MG63 (cell line): Measurements from ENCODE around the gene TXNDC5. TPM values are rescaled to one million over a fixed set of nuclear protein-coding genes. Genes with fewer than 3 reads are reported as not detected.

ENCODE experiments used
- DNase-seq: peaks from one replicate; pipeline ENCODE4 v3.0.0-alpha.2; 2020
- H3K27me3 ChIP-seq: fragments of 250-450 bp; sonication (Bioruptor Pico); 2 replicates; pipeline ENCODE4 v1.5.1; 2020; ENCODE audit warnings: mild to moderate bottlenecking, moderate library complexity
- H3K36me3 ChIP-seq: fragments of 250-450 bp; sonication (Bioruptor Pico); 2 replicates; pipeline ENCODE4 v1.5.1; 2020; ENCODE audit warnings: mild to moderate bottlenecking, moderate library complexity
- H3K4me3 ChIP-seq: fragments of 250-450 bp; sonication (Bioruptor Pico); 2 replicates; pipeline ENCODE4 v1.5.1; 2020; ENCODE audit warnings: mild to moderate bottlenecking, moderate library complexity
- H3K9me3 ChIP-seq: fragments of 250-450 bp; sonication (Bioruptor Pico); 2 replicates; pipeline ENCODE4 v1.5.1; 2020; ENCODE audit warnings: mild to moderate bottlenecking, moderate library complexity
- total RNA-seq: library from RNA; depleted of rRNA; stranded (reverse); fragments of >200 nt; shearing (Covaris generic); gene quantifications from 2 replicates; pipeline ENCODE4 v1.2.3, GENCODE V29; 2014; ENCODE audit warnings: low replicate concordance

Gene TXNDC5
- total RNA-seq, 1 experiment from 2014 or later, result 442 TPM

GRCh38 chr6:7919871-7920270 is 9.3 kb upstream of the TXNDC5 start:
- Histone ChIP-seq H3K36me3 (no peaks in the 10 kb centered on the region), H3K9me3 (no peaks in the 10 kb centered on the region), H3K4me3 (no peak overlapping the region), H3K27me3 (no peaks in the 10 kb centered on the region)
- DNase-seq, result peak; percentile 36

- no peaks in the 10 kb centered on the region for H3K36me3 ChIP-seq
- H3K9me3 ChIP-seq, result no peaks in the 10 kb centered on the region
- DNase-seq, result no peak
- H3K4me3 ChIP-seq, result no peak overlapping the region
- no peaks in the 10 kb centered on the region for H3K27me3 ChIP-seq
These were observed 7.8 kb upstream of the TXNDC5 start for GRCh38 chr6:7918403-7918802.

- Histone ChIP-seq H3K4me3 (no peak overlapping the region), H3K27me3 (no peaks in the 10 kb centered on the region), H3K36me3 (no peaks in the 10 kb centered on the region), H3K9me3 (no peaks in the 10 kb centered on the region)
- DNase-seq, result no peak
These were observed 7.1 kb upstream of the TXNDC5 start for GRCh38 chr6:7917729-7918128.

GRCh38 chr6:7916959-7917358 is 6.4 kb upstream of the TXNDC5 start:
- H3K27me3 ChIP-seq, result no peaks in the 10 kb centered on the region
- no peak overlapping the region for H3K4me3 ChIP-seq
- no peaks in the 10 kb centered on the region for H3K36me3 ChIP-seq
- H3K9me3 ChIP-seq, result no peaks in the 10 kb centered on the region
- no peak for DNase-seq

- Histone ChIP-seq H3K27me3 (no peaks in the 10 kb centered on the region), H3K36me3 (no peaks in the 10 kb centered on the region), H3K9me3 (no peaks in the 10 kb centered on the region), H3K4me3 (no peak overlapping the region)
- DNase-seq, result peak; percentile 45
These were observed 4.6 kb upstream of the TXNDC5 start for GRCh38 chr6:7914991-7915789.

GRCh38 chr6:7914311-7914710 is 3.7 kb upstream of the TXNDC5 start:
- no peak for DNase-seq
- no peak overlapping the region for H3K4me3 ChIP-seq
- no peaks in the 10 kb centered on the region for H3K27me3 ChIP-seq
- peaks cover 3% of the 10 kb centered on the region; the same call in 1 of the 2 replicates for H3K36me3 ChIP-seq
- H3K9me3 ChIP-seq, result no peaks in the 10 kb centered on the region

- Histone ChIP-seq H3K36me3 (peaks cover 7% of the 10 kb centered on the region; the same call in 1 of the 2 replicates), H3K4me3 (no peak overlapping the region), H3K27me3 (no peaks in the 10 kb centered on the region), H3K9me3 (no peaks in the 10 kb centered on the region)
- DNase-seq, result no peak
These were observed 2.3 kb upstream of the TXNDC5 start for GRCh38 chr6:7912736-7913517.

GRCh38 chr6:7912024-7912423 is 1.4 kb upstream of the TXNDC5 start:
- no peak for DNase-seq
- H3K4me3 ChIP-seq, result no peak overlapping the region
- peaks cover 10% of the 10 kb centered on the region for H3K36me3 ChIP-seq
- no peaks in the 10 kb centered on the region for H3K9me3 ChIP-seq
- no peaks in the 10 kb centered on the region for H3K27me3 ChIP-seq

- Histone ChIP-seq H3K9me3 (no peaks in the 10 kb centered on the region), H3K4me3 (no peak overlapping the region; the same call in 1 of the 2 replicates), H3K27me3 (no peaks in the 10 kb centered on the region), H3K36me3 (peaks cover 10% of the 10 kb centered on the region)
- no peak for DNase-seq
These were observed 747 bp upstream of the TXNDC5 start for GRCh38 chr6:7911345-7911725.

GRCh38 chr6:7910298-7910653 is 312 bp downstream of the TXNDC5 start:
- H3K27me3 ChIP-seq, result no peaks in the 10 kb centered on the region
- H3K36me3 ChIP-seq, result peaks cover 15% of the 10 kb centered on the region
- no peak for DNase-seq

GRCh38 chr6:7909323-7910276 is 988 bp downstream of the TXNDC5 start:
- H3K36me3 ChIP-seq, result peaks cover 21% of the 10 kb centered on the region
- peak; percentile 77 for DNase-seq
- no peaks in the 10 kb centered on the region for H3K27me3 ChIP-seq
- peak overlapping the region; percentile 62 for H3K4me3 ChIP-seq
- no peaks in the 10 kb centered on the region for H3K9me3 ChIP-seq

More at GRCh38 chr6:7910298-7910653, 312 bp downstream of the TXNDC5 start:
- H3K9me3 ChIP-seq, result no peaks in the 10 kb centered on the region
- H3K4me3 ChIP-seq, result peak overlapping the region; percentile 62

- Histone ChIP-seq H3K9me3 (no peaks in the 10 kb centered on the region), H3K36me3 (peaks cover 45% of the 10 kb centered on the region), H3K4me3 (no peak overlapping the region), H3K27me3 (no peaks in the 10 kb centered on the region)
- DNase-seq, result no peak
These were observed 3.4 kb downstream of the TXNDC5 start for GRCh38 chr6:7907159-7907558.

- no peak for DNase-seq
- H3K9me3 ChIP-seq, result no peaks in the 10 kb centered on the region
- no peak overlapping the region for H3K4me3 ChIP-seq
- H3K27me3 ChIP-seq, result no peaks in the 10 kb centered on the region
- H3K36me3 ChIP-seq, result peaks cover 49% of the 10 kb centered on the region
These were observed 3.8 kb downstream of the TXNDC5 start for GRCh38 chr6:7906741-7907140.

- no peak for DNase-seq
These were observed 5.2 kb downstream of the TXNDC5 start for GRCh38 chr6:7905416-7905815.

GRCh38 chr6:7904654-7905319 is 5.8 kb downstream of the TXNDC5 start:
- H3K27me3 ChIP-seq, result no peaks in the 10 kb centered on the region
- H3K4me3 ChIP-seq, result no peak overlapping the region
- DNase-seq, result no peak
- no peaks in the 10 kb centered on the region for H3K9me3 ChIP-seq
- peaks cover 67% of the 10 kb centered on the region for H3K36me3 ChIP-seq

More at GRCh38 chr6:7905416-7905815, 5.2 kb downstream of the TXNDC5 start:
- Histone ChIP-seq H3K4me3 (no peak overlapping the region), H3K27me3 (no peaks in the 10 kb centered on the region), H3K9me3 (no peaks in the 10 kb centered on the region), H3K36me3 (peaks cover 60% of the 10 kb centered on the region)

GRCh38 chr6:7903673-7904072 is 6.9 kb downstream of the TXNDC5 start:
- Histone ChIP-seq H3K36me3 (peaks cover 69% of the 10 kb centered on the region), H3K4me3 (no peak overlapping the region), H3K27me3 (no peaks in the 10 kb centered on the region), H3K9me3 (no peaks in the 10 kb centered on the region)
- no peak for DNase-seq
